Karpas-422 (cell line): ENCODE results near the gene ABCA2. TPM values are rescaled to one million over a fixed set of nuclear protein-coding genes. Genes with fewer than 3 reads are reported as not detected.

Source experiments
- DNase-seq: peaks from one replicate; pipeline ENCODE4 v3.0.0-alpha.2; 2015
- H2AFZ ChIP-seq: fragments of 200-600 bp; sonication (generic); 2 replicates; pipeline ENCODE4 v1.6.1; 2014; ENCODE audit warnings: antibody characterized with exemption, low read length, mixed read lengths
- H3K27ac ChIP-seq: fragments of 200-600 bp; sonication (generic); 2 replicates; pipeline ENCODE4 v1.5.1; 2014; ENCODE audit warnings: mild to moderate bottlenecking, low read length, moderate library complexity
- H3K27me3 ChIP-seq: fragments of 200-600 bp; sonication (generic); 2 replicates; pipeline ENCODE4 v1.6.1; 2014; ENCODE audit warnings: low read length, mixed read lengths
- H3K36me3 ChIP-seq: fragments of 200-600 bp; sonication (generic); 2 replicates; pipeline ENCODE4 v1.6.1; 2014; ENCODE audit warnings: low read length, mixed read lengths; ENCODE audit not compliant: insufficient read depth
- H3K4me1 ChIP-seq: fragments of 200-600 bp; sonication (generic); 2 replicates; pipeline ENCODE4 v1.6.1; 2014; ENCODE audit warnings: mild to moderate bottlenecking, low read length, mixed read lengths
- H3K4me2 ChIP-seq: fragments of 200-600 bp; sonication (generic); 2 replicates; pipeline ENCODE4 v1.6.1; 2014; ENCODE audit warnings: low read length, low read depth, mild to moderate bottlenecking; ENCODE audit not compliant: poor library complexity, severe bottlenecking
- H3K4me3 ChIP-seq: fragments of 200-600 bp; sonication (generic); 2 replicates; pipeline ENCODE4 v1.5.1; 2014; ENCODE audit warnings: mild to moderate bottlenecking, antibody characterized with exemption, low read length, mixed read lengths
- H3K79me2 ChIP-seq: fragments of 200-600 bp; sonication (generic); 2 replicates; pipeline ENCODE4 v1.6.1; 2014; ENCODE audit warnings: mild to moderate bottlenecking, low read length, mixed read lengths
- H3K9ac ChIP-seq: fragments of 200-600 bp; sonication (generic); 2 replicates; pipeline ENCODE4 v1.6.0; 2014; ENCODE audit warnings: low read length
- H3K9me2 ChIP-seq: fragments of 200-600 bp; sonication (generic), shearing (Covaris generic); replicated peaks from 2 replicates; pipeline ENCODE4 v1.6.0; 2014; ENCODE audit warnings: mild to moderate bottlenecking, low read length, moderate library complexity; ENCODE audit not compliant: insufficient read depth
- H3K9me3 ChIP-seq: fragments of 300-700, 200-600 bp; sonication (generic); 2 replicates; pipeline ENCODE4 v1.6.1; 2014; ENCODE audit warnings: low read length, mixed read lengths
- H4K20me1 ChIP-seq: fragments of 200-600 bp; sonication (generic); 2 replicates; pipeline ENCODE4 v1.6.1; 2014; ENCODE audit warnings: mild to moderate bottlenecking, antibody characterized with exemption, low read length, low read depth; ENCODE audit not compliant: insufficient read depth
- total RNA-seq: library from RNA; depleted of rRNA; stranded (reverse); fragments of >200 nt; shearing (Covaris generic); gene quantifications from 2 replicates; pipeline ENCODE4 v1.2.3, GENCODE V29; 2014; ENCODE audit warnings: low replicate concordance

The ABCA2 gene
- total RNA-seq, 1 experiment from 2014 or later, result 2.4 TPM

DNA sequence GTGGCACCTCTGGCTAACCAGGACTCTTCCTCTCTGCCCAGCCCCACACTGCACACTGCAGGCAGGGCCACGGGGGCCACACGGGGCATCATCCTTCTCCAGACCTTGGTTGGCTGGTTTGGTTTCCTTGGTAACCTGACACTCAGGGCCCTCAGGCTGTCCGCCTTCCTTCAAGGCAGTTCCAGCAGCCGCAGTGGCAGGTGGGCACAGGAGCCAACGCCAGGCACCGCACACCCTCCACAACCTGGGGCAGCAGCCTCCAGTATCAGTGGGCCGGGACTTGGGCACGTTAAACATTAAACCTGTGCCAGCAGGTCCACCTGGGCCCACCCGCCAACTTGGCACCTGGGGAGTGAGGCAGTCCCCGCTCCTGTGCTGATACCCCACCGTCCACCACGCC lies 16.0 kb upstream of the ABCA2 start:
- H2AFZ ChIP-seq, result no peak overlapping the region
- no peaks in the 10 kb centered on the region for H3K79me2 ChIP-seq
- no peaks in the 10 kb centered on the region for H3K9me3 ChIP-seq
- no peak overlapping the region for H3K27ac ChIP-seq
- H3K4me3 ChIP-seq, result no peak overlapping the region
- no peaks in the 10 kb centered on the region for H3K27me3 ChIP-seq
- no peaks in the 10 kb centered on the region for H3K9me2 ChIP-seq
- no peaks in the 10 kb centered on the region for H4K20me1 ChIP-seq
- H3K4me1 ChIP-seq, result peaks cover 8% of the 10 kb centered on the region
- H3K4me2 ChIP-seq, result no peak overlapping the region
- no peak for DNase-seq
- H3K36me3 ChIP-seq, result no peaks in the 10 kb centered on the region
- no peak overlapping the region for H3K9ac ChIP-seq

- Histone ChIP-seq H3K4me2 (no peak overlapping the region), H2AFZ (no peak overlapping the region), H3K9me2 (no peaks in the 10 kb centered on the region), H3K27me3 (no peaks in the 10 kb centered on the region), H3K9me3 (no peaks in the 10 kb centered on the region), H3K36me3 (no peaks in the 10 kb centered on the region), H3K4me3 (no peak overlapping the region), H3K9ac (no peak overlapping the region), H3K4me1 (peaks cover 8% of the 10 kb centered on the region), H3K27ac (no peak overlapping the region), H4K20me1 (no peaks in the 10 kb centered on the region), H3K79me2 (no peaks in the 10 kb centered on the region)
- no peak for DNase-seq
These were observed 15.0 kb upstream of the ABCA2 start for GRCh38 chr9:137042751-137043727.

GRCh38 chr9:137041124-137041523 lies 13.1 kb upstream of the ABCA2 start:
- Histone ChIP-seq H3K9me2 (no peaks in the 10 kb centered on the region), H3K79me2 (no peaks in the 10 kb centered on the region), H3K27ac (no peak overlapping the region), H3K4me1 (peaks cover 8% of the 10 kb centered on the region), H3K9me3 (no peaks in the 10 kb centered on the region), H3K36me3 (no peaks in the 10 kb centered on the region), H3K4me2 (no peak overlapping the region), H3K9ac (no peak overlapping the region), H4K20me1 (no peaks in the 10 kb centered on the region), H3K4me3 (no peak overlapping the region), H2AFZ (no peak overlapping the region), H3K27me3 (no peaks in the 10 kb centered on the region)
- DNase-seq, result no peak

DNA sequence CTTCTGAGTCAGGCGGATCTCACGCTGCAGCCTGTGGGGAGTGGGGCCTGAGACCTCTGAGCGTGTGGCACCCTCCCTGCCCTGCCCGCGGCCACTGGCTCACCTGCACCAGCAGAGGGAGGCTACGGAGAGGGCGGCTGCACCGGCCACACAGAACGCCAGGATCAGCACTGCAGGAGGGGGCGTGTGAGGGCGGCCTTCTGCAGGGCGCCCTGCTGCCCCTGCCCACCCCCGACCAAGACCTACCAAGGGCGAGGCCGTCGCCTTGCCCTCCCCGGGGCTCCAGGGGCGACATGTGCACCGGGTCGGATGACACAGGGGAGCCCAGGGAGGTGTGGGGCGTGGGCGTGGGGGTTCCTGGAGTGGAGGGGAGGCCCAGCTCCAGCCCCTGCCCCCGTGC lies 12.5 kb upstream of the ABCA2 start:
- H3K9me2 ChIP-seq, result no peaks in the 10 kb centered on the region
- no peak for DNase-seq

GRCh38 chr9:137039611-137040366 lies 11.8 kb upstream of the ABCA2 start:
- no peak for DNase-seq
- Histone ChIP-seq H2AFZ (no peak overlapping the region), H3K9me2 (no peaks in the 10 kb centered on the region), H3K9ac (no peak overlapping the region), H4K20me1 (no peaks in the 10 kb centered on the region), H3K4me3 (no peak overlapping the region), H3K27me3 (no peaks in the 10 kb centered on the region), H3K79me2 (no peaks in the 10 kb centered on the region), H3K36me3 (no peaks in the 10 kb centered on the region), H3K27ac (no peak overlapping the region), H3K4me2 (no peak overlapping the region), H3K4me1 (peaks cover 8% of the 10 kb centered on the region), H3K9me3 (no peaks in the 10 kb centered on the region)

More for the DNA sequence above, 12.5 kb upstream of the ABCA2 start:
- Histone ChIP-seq H3K27me3 (no peaks in the 10 kb centered on the region), H3K27ac (no peak overlapping the region), H3K4me2 (no peak overlapping the region), H3K36me3 (no peaks in the 10 kb centered on the region), H3K9ac (no peak overlapping the region), H2AFZ (no peak overlapping the region), H3K9me3 (no peaks in the 10 kb centered on the region), H3K79me2 (no peaks in the 10 kb centered on the region), H3K4me3 (no peak overlapping the region), H3K4me1 (peaks cover 8% of the 10 kb centered on the region), H4K20me1 (no peaks in the 10 kb centered on the region)

GRCh38 chr9:137038916-137039315 lies 10.9 kb upstream of the ABCA2 start:
- Histone ChIP-seq H3K27ac (no peak overlapping the region), H3K9me3 (no peaks in the 10 kb centered on the region), H3K4me3 (no peak overlapping the region), H3K9me2 (no peaks in the 10 kb centered on the region), H3K4me1 (peaks cover 11% of the 10 kb centered on the region), H3K27me3 (no peaks in the 10 kb centered on the region), H3K79me2 (no peaks in the 10 kb centered on the region), H2AFZ (no peak overlapping the region), H3K4me2 (no peak overlapping the region), H3K36me3 (no peaks in the 10 kb centered on the region), H3K9ac (no peak overlapping the region), H4K20me1 (no peaks in the 10 kb centered on the region)
- no peak for DNase-seq

- no peaks in the 10 kb centered on the region for H3K36me3 ChIP-seq
- no peaks in the 10 kb centered on the region for H3K9me2 ChIP-seq
- H3K79me2 ChIP-seq, result no peaks in the 10 kb centered on the region
- H3K4me1 ChIP-seq, result peaks cover 10% of the 10 kb centered on the region
- H4K20me1 ChIP-seq, result no peaks in the 10 kb centered on the region
- no peak overlapping the region for H3K27ac ChIP-seq
- DNase-seq, result no peak
- H3K9ac ChIP-seq, result no peak overlapping the region
- no peak overlapping the region for H3K4me3 ChIP-seq
- no peaks in the 10 kb centered on the region for H3K27me3 ChIP-seq
- H2AFZ ChIP-seq, result no peak overlapping the region
- no peak overlapping the region for H3K4me2 ChIP-seq
- H3K9me3 ChIP-seq, result no peaks in the 10 kb centered on the region
These were observed 9.4 kb upstream of the ABCA2 start for GRCh38 chr9:137037483-137037882.

DNA sequence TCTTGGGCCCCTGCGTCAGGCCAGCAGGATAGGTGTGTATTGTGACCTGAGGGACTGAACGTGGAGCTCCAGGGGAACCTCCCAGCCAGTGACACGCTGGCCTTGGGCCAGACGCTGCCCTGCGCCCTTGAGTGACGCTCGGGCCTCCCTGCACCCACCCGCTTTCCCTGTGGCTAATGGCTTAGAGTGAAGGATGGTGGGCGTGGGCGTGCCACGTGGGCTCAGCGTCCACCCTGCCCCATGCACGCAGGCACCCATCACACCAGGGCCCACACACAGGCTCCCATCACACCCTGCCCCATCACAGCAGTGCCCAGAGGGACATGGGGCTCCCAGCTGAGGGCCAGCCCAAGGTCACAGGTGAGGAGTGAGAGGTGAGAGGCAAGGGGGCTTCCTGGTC lies 9.0 kb upstream of the ABCA2 start:
- Histone ChIP-seq H3K4me1 (peaks cover 14% of the 10 kb centered on the region), H3K9me3 (no peaks in the 10 kb centered on the region), H3K4me3 (no peak overlapping the region), H3K9ac (no peak overlapping the region), H3K27ac (no peak overlapping the region), H3K79me2 (no peaks in the 10 kb centered on the region), H3K36me3 (no peaks in the 10 kb centered on the region), H3K4me2 (no peak overlapping the region), H3K27me3 (no peaks in the 10 kb centered on the region), H4K20me1 (no peaks in the 10 kb centered on the region), H3K9me2 (no peaks in the 10 kb centered on the region), H2AFZ (no peak overlapping the region)
- no peak for DNase-seq
